ENCODE data around the gene ARHGAP24.
A peak's percentile ranks its signal among the peaks of the same experiment; 100 is the strongest.
"Not testable (repeated sequence)": the region's sequence is repeated elsewhere in the genome, so short reads cannot be mapped to it uniquely, and the experiment has no call there.

Gene ARHGAP24

DNA sequence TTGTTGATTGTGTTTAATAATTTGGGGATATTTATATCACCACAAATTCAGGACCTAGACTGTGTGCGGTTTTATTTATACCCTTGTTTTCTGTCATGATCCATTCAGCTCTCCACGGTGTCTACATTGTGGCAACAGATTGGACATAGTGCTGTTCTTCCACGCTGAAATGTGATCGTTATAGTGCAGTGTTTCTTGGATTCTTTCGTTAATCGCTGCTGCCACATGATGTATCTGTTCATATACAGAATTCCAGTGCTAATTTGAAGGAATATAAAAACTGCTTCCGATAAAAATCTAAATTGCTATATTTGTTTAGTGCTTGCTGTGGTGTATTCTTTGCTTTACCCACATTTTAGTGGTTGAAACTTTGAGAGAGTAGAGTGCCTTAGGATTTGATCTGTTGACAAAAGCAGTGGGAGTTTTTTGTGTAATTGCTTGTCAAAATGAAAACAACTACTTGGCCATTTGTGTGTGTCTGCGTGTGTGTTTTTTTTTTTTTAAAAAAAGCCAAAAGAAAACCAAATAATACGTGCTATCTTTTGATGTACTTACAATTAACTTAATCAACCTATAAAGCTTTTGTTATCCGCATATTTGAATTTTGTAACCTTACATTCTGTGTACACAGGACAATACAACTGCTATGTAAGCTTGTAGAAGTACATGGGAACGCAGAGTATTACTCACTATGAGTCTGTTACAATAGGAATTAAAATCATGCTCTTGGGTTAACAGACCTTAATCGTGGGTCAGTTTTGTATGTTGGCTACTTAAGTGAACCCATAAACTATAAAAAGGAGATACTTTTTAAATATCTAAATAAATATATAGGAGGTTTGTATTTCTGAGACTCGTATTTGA is 353.3 kb downstream of the ARHGAP24 start:
- Histone ChIP-seq H3K27me3 (ENCODE audit: insufficient read depth, low read length) (no peaks in the 10 kb centered on the region), H3K36me3 (ENCODE audit: insufficient read depth, low read length) (no peaks in the 10 kb centered on the region), H3K79me2 (ENCODE audit: control insufficient read depth, insufficient read depth, low read length, unreplicated experiment) (peaks cover 81% of the 10 kb centered on the region), H3K27ac (ENCODE audit: low read depth, low read length) (peak overlapping the region; percentile 64), H3K4me3 (ENCODE audit: low read depth, low read length) (peak overlapping the region; percentile 61), H2AFZ (ENCODE audit: low read length, unreplicated experiment) (no peak overlapping the region), H3K4me1 (ENCODE audit: control insufficient read depth, insufficient read depth, low read length, unreplicated experiment) (peaks cover 61% of the 10 kb centered on the region)

GRCh38 chr4:85829276-85830051 is 354.5 kb downstream of the ARHGAP24 start:
- Histone ChIP-seq H2AFZ (ENCODE audit: low read length, unreplicated experiment) (no peak overlapping the region), H3K27ac (ENCODE audit: low read depth, low read length) (no peak overlapping the region; the same call in 1 of the 2 replicates), H3K4me1 (ENCODE audit: control insufficient read depth, insufficient read depth, low read length, unreplicated experiment) (peaks cover 49% of the 10 kb centered on the region), H3K27me3 (ENCODE audit: insufficient read depth, low read length) (no peaks in the 10 kb centered on the region), H3K36me3 (ENCODE audit: insufficient read depth, low read length) (no peaks in the 10 kb centered on the region; the same call in 1 of the 2 replicates), H3K79me2 (ENCODE audit: control insufficient read depth, insufficient read depth, low read length, unreplicated experiment) (peaks cover 74% of the 10 kb centered on the region), H3K4me3 (ENCODE audit: low read depth, low read length) (no peak overlapping the region)

GRCh38 chr4:85831647-85832046 is 356.7 kb downstream of the ARHGAP24 start:
- Histone ChIP-seq H3K79me2 (ENCODE audit: control insufficient read depth, insufficient read depth, low read length, unreplicated experiment) (peaks cover 70% of the 10 kb centered on the region), H3K4me1 (ENCODE audit: control insufficient read depth, insufficient read depth, low read length, unreplicated experiment) (peaks cover 34% of the 10 kb centered on the region), H3K4me3 (ENCODE audit: low read depth, low read length) (no peak overlapping the region), H3K27ac (ENCODE audit: low read depth, low read length) (no peak overlapping the region), H2AFZ (ENCODE audit: low read length, unreplicated experiment) (no peak overlapping the region), H3K27me3 (ENCODE audit: insufficient read depth, low read length) (no peaks in the 10 kb centered on the region), H3K36me3 (ENCODE audit: insufficient read depth, low read length) (no peaks in the 10 kb centered on the region; the same call in 1 of the 2 replicates)

DNA sequence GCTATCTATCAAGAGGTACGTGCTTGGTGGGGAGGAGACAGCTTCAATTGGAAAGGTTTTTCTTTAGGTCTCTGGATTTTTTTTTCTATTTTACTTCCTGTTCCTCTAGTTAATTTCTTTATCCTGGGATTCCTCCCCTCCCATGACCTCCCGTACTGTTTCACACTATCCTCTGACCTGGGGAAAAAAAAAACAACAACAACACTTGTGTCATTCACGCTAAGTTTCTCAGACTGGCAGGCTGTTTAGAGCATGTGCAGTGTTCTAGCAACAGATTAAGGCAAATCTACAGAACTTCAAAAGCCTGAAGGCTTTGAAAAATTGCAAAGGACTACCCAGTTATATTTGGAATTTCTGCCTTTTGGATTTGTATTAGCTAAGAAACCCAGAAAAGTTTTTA is 358.4 kb downstream of the ARHGAP24 start:
- Histone ChIP-seq H3K27ac (ENCODE audit: low read depth, low read length) (no peak overlapping the region), H3K79me2 (ENCODE audit: control insufficient read depth, insufficient read depth, low read length, unreplicated experiment) (peaks cover 66% of the 10 kb centered on the region), H3K36me3 (ENCODE audit: insufficient read depth, low read length) (no peaks in the 10 kb centered on the region; the same call in 1 of the 2 replicates), H3K27me3 (ENCODE audit: insufficient read depth, low read length) (no peaks in the 10 kb centered on the region), H3K4me1 (ENCODE audit: control insufficient read depth, insufficient read depth, low read length, unreplicated experiment) (peaks cover 17% of the 10 kb centered on the region), H2AFZ (ENCODE audit: low read length, unreplicated experiment) (no peak overlapping the region), H3K4me3 (ENCODE audit: low read depth, low read length) (no peak overlapping the region)

- H3K27ac ChIP-seq (ENCODE audit: low read depth, low read length), result no peak overlapping the region
- H3K79me2 ChIP-seq (ENCODE audit: control insufficient read depth, insufficient read depth, low read length, unreplicated experiment), result peaks cover 62% of the 10 kb centered on the region
- H2AFZ ChIP-seq (ENCODE audit: low read length, unreplicated experiment), result no peak overlapping the region
- no peaks in the 10 kb centered on the region for H3K27me3 ChIP-seq (ENCODE audit: insufficient read depth, low read length)
- H3K4me1 ChIP-seq (ENCODE audit: control insufficient read depth, insufficient read depth, low read length, unreplicated experiment), result peaks cover 4% of the 10 kb centered on the region
- H3K4me3 ChIP-seq (ENCODE audit: low read depth, low read length), result no peak overlapping the region
- H3K36me3 ChIP-seq (ENCODE audit: insufficient read depth, low read length), result no peaks in the 10 kb centered on the region; the same call in 1 of the 2 replicates
Measured at GRCh38 chr4:85834934-85835333, 360.0 kb downstream of the ARHGAP24 start.

GRCh38 chr4:85836588-85837438 is 361.9 kb downstream of the ARHGAP24 start:
- no peaks in the 10 kb centered on the region; the same call in 1 of the 2 replicates for H3K36me3 ChIP-seq (ENCODE audit: insufficient read depth, low read length)

GRCh38 chr4:85837439-85837733 is 362.4 kb downstream of the ARHGAP24 start:
- H3K79me2 ChIP-seq (ENCODE audit: control insufficient read depth, insufficient read depth, low read length, unreplicated experiment), result peaks cover 61% of the 10 kb centered on the region
- H3K4me3 ChIP-seq (ENCODE audit: low read depth, low read length), result peak overlapping the region; percentile 50
- no peaks in the 10 kb centered on the region for H3K27me3 ChIP-seq (ENCODE audit: insufficient read depth, low read length)
- H3K27ac ChIP-seq (ENCODE audit: low read depth, low read length), result peak overlapping the region; percentile 41
- H2AFZ ChIP-seq (ENCODE audit: low read length, unreplicated experiment), result no peak overlapping the region
- peaks cover 5% of the 10 kb centered on the region for H3K4me1 ChIP-seq (ENCODE audit: control insufficient read depth, insufficient read depth, low read length, unreplicated experiment)
- no peaks in the 10 kb centered on the region; the same call in none of the 2 replicates for H3K36me3 ChIP-seq (ENCODE audit: insufficient read depth, low read length)

More at GRCh38 chr4:85836588-85837438, 361.9 kb downstream of the ARHGAP24 start:
- H3K79me2 ChIP-seq (ENCODE audit: control insufficient read depth, insufficient read depth, low read length, unreplicated experiment), result peaks cover 61% of the 10 kb centered on the region
- peaks cover 5% of the 10 kb centered on the region for H3K4me1 ChIP-seq (ENCODE audit: control insufficient read depth, insufficient read depth, low read length, unreplicated experiment)
- peak overlapping the region; percentile 50 for H3K4me3 ChIP-seq (ENCODE audit: low read depth, low read length)
- no peaks in the 10 kb centered on the region for H3K27me3 ChIP-seq (ENCODE audit: insufficient read depth, low read length)
- H2AFZ ChIP-seq (ENCODE audit: low read length, unreplicated experiment), result no peak overlapping the region
- peak overlapping the region; percentile 41 for H3K27ac ChIP-seq (ENCODE audit: low read depth, low read length)

GRCh38 chr4:85839981-85840451 is 365.1 kb downstream of the ARHGAP24 start:
- not testable (repeated sequence) for H3K4me1 ChIP-seq (ENCODE audit: control insufficient read depth, insufficient read depth, low read length, unreplicated experiment); H2AFZ ChIP-seq (ENCODE audit: low read length, unreplicated experiment); H3K36me3 ChIP-seq (ENCODE audit: insufficient read depth, low read length); H3K27ac ChIP-seq (ENCODE audit: low read depth, low read length); H3K4me3 ChIP-seq (ENCODE audit: low read depth, low read length); H3K27me3 ChIP-seq (ENCODE audit: insufficient read depth, low read length)
- H3K79me2 ChIP-seq (ENCODE audit: control insufficient read depth, insufficient read depth, low read length, unreplicated experiment), result peaks cover 63% of the 10 kb centered on the region

DNA sequence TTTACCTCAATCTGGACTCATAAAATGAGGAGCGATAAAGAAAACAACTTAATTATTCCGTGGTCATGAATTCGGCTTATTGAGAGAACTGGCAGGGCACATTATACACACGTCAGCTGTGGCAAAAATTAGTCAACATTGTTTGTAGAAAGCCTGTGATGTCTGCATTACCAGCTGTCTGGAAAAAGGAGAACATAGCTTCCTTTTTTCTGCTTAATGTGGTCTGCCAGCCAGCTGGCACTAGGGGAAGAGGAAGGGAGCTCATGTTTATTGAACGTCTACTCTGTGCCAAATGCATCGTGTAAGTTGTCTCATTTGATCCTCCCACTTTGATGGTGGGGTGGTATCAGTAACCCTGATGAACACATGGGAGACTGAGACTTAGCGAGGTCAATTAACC is 367.6 kb downstream of the ARHGAP24 start:
- Histone ChIP-seq H3K4me1 (ENCODE audit: control insufficient read depth, insufficient read depth, low read length, unreplicated experiment) (peaks cover 5% of the 10 kb centered on the region), H3K36me3 (ENCODE audit: insufficient read depth, low read length) (no peaks in the 10 kb centered on the region; the same call in 1 of the 2 replicates), H3K79me2 (ENCODE audit: control insufficient read depth, insufficient read depth, low read length, unreplicated experiment) (peaks cover 46% of the 10 kb centered on the region), H3K27ac (ENCODE audit: low read depth, low read length) (no peak overlapping the region), H2AFZ (ENCODE audit: low read length, unreplicated experiment) (no peak overlapping the region), H3K27me3 (ENCODE audit: insufficient read depth, low read length) (no peaks in the 10 kb centered on the region), H3K4me3 (ENCODE audit: low read depth, low read length) (no peak overlapping the region)

GRCh38 chr4:85853740-85854139 is 378.8 kb downstream of the ARHGAP24 start:
- H2AFZ ChIP-seq (ENCODE audit: low read length, unreplicated experiment); H3K27ac ChIP-seq (ENCODE audit: low read depth, low read length); H3K4me3 ChIP-seq (ENCODE audit: low read depth, low read length): not testable (repeated sequence)

More at GRCh38 chr4:85853740-85854139, 378.8 kb downstream of the ARHGAP24 start:
- H3K27me3 ChIP-seq (ENCODE audit: insufficient read depth, low read length); H3K4me1 ChIP-seq (ENCODE audit: control insufficient read depth, insufficient read depth, low read length, unreplicated experiment); H3K36me3 ChIP-seq (ENCODE audit: insufficient read depth, low read length): not testable (repeated sequence)
- peaks cover 32% of the 10 kb centered on the region for H3K79me2 ChIP-seq (ENCODE audit: control insufficient read depth, insufficient read depth, low read length, unreplicated experiment)

Measured in ACC112 (cell line).